Large intestine (tissue), 3 donors: ENCODE measurements around the gene SLC6A15. TPM values are rescaled to one million over a fixed set of nuclear protein-coding genes. Genes with fewer than 3 reads are reported as not detected.

ENCODE experiments used
- DNase-seq, 2 donors: peaks; one replicate each; pipeline versions ENCODE4 v3.0.0 to v3.0.0-alpha.2; 2013
- H3K27ac ChIP-seq: one replicate; pipeline ENCODE4 v1.5.1; 2013; ENCODE audit warnings: low read length
- H3K27me3 ChIP-seq: 2 replicates; pipeline ENCODE4 v1.6.1; 2013; ENCODE audit warnings: low read length; ENCODE audit not compliant: control insufficient read depth, insufficient read depth
- H3K36me3 ChIP-seq: 2 replicates; pipeline ENCODE4 v1.6.1; 2013; ENCODE audit warnings: low read length; ENCODE audit not compliant: control insufficient read depth, insufficient read depth
- H3K4me1 ChIP-seq: one replicate; pipeline ENCODE4 v1.6.1; 2013; ENCODE audit warnings: low read length; ENCODE audit not compliant: control insufficient read depth, insufficient read depth
- H3K4me3 ChIP-seq: one replicate; pipeline ENCODE4 v1.5.1; 2013; ENCODE audit warnings: low read length
- H3K9me3 ChIP-seq: one replicate; pipeline ENCODE4 v1.6.1; 2013; ENCODE audit warnings: mild to moderate bottlenecking, low read depth, low read length, moderate library complexity; ENCODE audit not compliant: control insufficient read depth
- WGBS: methylation state at CpG from one replicate; pipeline ENCODE4 v1.1.5; 2013; ENCODE audit warnings: low lambda C conversion rate; ENCODE audit not compliant: insufficient coverage; 5-methylcytosine and 5-hydroxymethylcytosine counted together
- polyA plus RNA-seq: library from polyadenylated mRNA; unstranded; fragments of 120-200 nt; gene quantifications from one replicate; pipeline ENCODE4 v1.2.1, GENCODE V29; 2013

Gene SLC6A15
- polyA plus RNA-seq, 1 donor = 1.8 TPM

DNA sequence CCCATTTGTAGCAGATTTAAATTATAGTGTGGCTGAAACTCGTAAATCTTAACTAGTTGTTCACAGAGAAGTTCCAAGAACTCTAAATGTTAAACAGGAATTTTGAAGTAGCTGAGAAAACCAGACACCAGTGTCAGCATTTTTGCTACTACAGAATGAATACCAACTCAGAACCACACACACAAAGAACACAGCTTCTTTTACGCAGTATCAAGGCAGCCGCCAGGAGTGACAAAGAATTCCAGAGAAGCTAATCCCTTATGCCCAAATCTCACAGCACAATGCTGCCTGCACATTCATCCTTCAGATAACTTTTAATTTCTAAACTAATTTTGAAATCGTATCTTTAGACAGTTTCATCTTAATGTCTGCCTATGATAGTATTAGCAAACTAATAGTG lies 37.4 kb downstream of the SLC6A15 start:
- H3K4me1 ChIP-seq = no peaks in the 10 kb centered on the region
- WGBS = no CpG with 5 or more reads among the region's 4 CpGs
- H3K4me3 ChIP-seq = no peak overlapping the region

GRCh38 chr12:84874825-84875139 lies 37.8 kb downstream of the SLC6A15 start:
- no peaks in the 10 kb centered on the region for H3K36me3 ChIP-seq

More for the DNA sequence above, 37.4 kb downstream of the SLC6A15 start:
- H3K36me3 ChIP-seq = no peaks in the 10 kb centered on the region
- no peak for DNase-seq
- H3K27me3 ChIP-seq = no peaks in the 10 kb centered on the region
- no peaks in the 10 kb centered on the region for H3K9me3 ChIP-seq
- no peak overlapping the region for H3K27ac ChIP-seq

DNA sequence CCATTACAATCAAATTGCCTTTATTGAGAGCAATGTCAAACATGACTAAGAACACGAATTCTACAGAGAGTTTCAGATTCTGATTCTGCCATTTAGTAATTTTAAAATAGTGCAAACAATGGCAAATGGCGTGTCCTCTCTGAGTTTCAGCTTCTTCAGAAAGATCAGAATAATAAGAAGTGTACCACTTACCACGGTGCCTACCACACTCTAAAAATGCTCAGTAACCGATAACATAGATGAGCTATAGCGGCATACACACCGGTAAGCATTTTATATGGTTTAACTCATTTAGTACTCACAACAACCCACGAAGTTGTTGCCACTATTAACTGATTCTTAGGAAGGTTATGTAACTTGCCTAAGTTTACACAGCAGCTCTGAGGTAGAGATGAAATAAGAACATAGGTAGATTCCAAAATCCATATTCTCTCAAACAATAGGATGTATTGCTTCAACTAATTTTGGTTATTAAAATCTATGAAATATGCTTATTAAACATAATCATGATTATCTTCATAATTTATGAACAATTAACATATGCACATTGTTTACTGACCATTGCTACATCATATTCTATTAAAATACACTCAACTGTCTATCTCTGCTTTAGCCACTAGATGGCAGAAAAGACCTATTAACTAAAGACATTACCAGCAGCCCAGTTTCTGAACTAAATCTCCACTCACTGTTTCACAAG lies 38.3 kb downstream of the SLC6A15 start:
- 0% methylated on average over 1 of the region's 7 CpGs for WGBS
- no peaks in the 10 kb centered on the region for H3K27me3 ChIP-seq
- DNase-seq = peak; percentile 12 to 17
- no peaks in the 10 kb centered on the region for H3K9me3 ChIP-seq
- H3K27ac ChIP-seq = no peak overlapping the region
- no peaks in the 10 kb centered on the region for H3K36me3 ChIP-seq
- H3K4me3 ChIP-seq = no peak overlapping the region
- no peaks in the 10 kb centered on the region for H3K4me1 ChIP-seq

More at GRCh38 chr12:84874825-84875139, 37.8 kb downstream of the SLC6A15 start:
- no peak overlapping the region for H3K27ac ChIP-seq
- H3K9me3 ChIP-seq = no peaks in the 10 kb centered on the region
- no peak for DNase-seq
- H3K4me1 ChIP-seq = no peaks in the 10 kb centered on the region
- no peaks in the 10 kb centered on the region for H3K27me3 ChIP-seq
- H3K4me3 ChIP-seq = no peak overlapping the region

GRCh38 chr12:84862186-84862585 lies 50.4 kb downstream of the SLC6A15 start:
- whole genome bisulfite sequencing = 55% methylated on average over 3 of the region's 3 CpGs
- H3K9me3 ChIP-seq = no peaks in the 10 kb centered on the region
- H3K4me1 ChIP-seq = no peaks in the 10 kb centered on the region
- DNase-seq = no peak
- no peak overlapping the region for H3K27ac ChIP-seq
- H3K4me3 ChIP-seq = no peak overlapping the region
- no peaks in the 10 kb centered on the region for H3K36me3 ChIP-seq
- no peaks in the 10 kb centered on the region for H3K27me3 ChIP-seq

GRCh38 chr12:84860718-84861117 lies 51.9 kb downstream of the SLC6A15 start:
- Histone ChIP-seq H3K4me3 (no peak overlapping the region), H3K4me1 (no peaks in the 10 kb centered on the region), H3K27me3 (no peaks in the 10 kb centered on the region), H3K9me3 (no peaks in the 10 kb centered on the region), H3K36me3 (no peaks in the 10 kb centered on the region), H3K27ac (no peak overlapping the region)
- WGBS = 100% methylated on average over 1 of the region's 2 CpGs
- no peak for DNase-seq

- no peaks in the 10 kb centered on the region for H3K36me3 ChIP-seq
- no peaks in the 10 kb centered on the region for H3K4me1 ChIP-seq
- 70% methylated on average over 1 of the region's 2 CpGs for WGBS
- no peak overlapping the region for H3K27ac ChIP-seq
- DNase-seq = no peak
- no peak overlapping the region for H3K4me3 ChIP-seq
- H3K27me3 ChIP-seq = no peaks in the 10 kb centered on the region
- no peaks in the 10 kb centered on the region for H3K9me3 ChIP-seq
Observed at GRCh38 chr12:84858796-84859195, 53.8 kb downstream of the SLC6A15 start.

DNA sequence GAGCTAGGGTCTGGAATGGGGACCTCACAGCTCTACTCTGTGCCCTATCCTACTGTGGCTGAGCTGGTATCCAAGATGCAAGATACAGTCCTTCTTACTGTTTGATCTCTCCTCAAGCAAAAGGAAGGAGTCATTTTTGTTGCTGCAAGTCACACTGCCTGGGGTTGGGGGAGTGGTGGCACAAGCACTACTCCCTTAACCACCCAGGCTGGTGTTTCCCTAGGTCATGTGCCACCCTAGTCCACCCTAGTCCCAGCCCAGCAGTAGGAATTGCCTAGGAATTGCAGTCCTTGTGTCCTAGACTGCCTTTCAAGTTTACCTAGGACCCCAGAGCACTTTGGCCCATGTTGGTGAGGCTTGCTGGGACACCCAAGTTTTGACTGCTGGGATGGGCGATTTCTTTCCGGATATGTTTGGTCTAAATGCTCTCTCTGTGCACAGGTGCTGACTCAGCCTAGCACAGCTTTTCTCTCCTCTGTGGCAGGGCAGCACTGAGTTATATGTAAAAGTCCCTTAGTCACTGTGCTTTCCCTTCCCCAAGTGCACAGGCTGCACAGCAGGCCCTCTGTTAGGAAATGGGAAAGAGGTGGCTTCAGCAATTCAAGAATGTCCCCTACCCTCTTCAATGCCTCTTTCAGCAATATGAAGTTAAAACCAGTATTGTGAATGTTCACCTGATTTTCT lies 54.9 kb downstream of the SLC6A15 start:
- no peak for DNase-seq
- no peak overlapping the region for H3K4me3 ChIP-seq
- no CpG with 5 or more reads among the region's 2 CpGs for WGBS

GRCh38 chr12:84856156-84856900 lies 56.3 kb downstream of the SLC6A15 start:
- no peak for DNase-seq
- Histone ChIP-seq H3K4me3 (no peak overlapping the region), H3K27me3 (no peaks in the 10 kb centered on the region), H3K9me3 (no peaks in the 10 kb centered on the region), H3K27ac (no peak overlapping the region), H3K4me1 (no peaks in the 10 kb centered on the region), H3K36me3 (no peaks in the 10 kb centered on the region)
- WGBS = no CpG with 5 or more reads among the region's 1 CpG

More for the DNA sequence above, 54.9 kb downstream of the SLC6A15 start:
- H3K9me3 ChIP-seq = no peaks in the 10 kb centered on the region
- no peaks in the 10 kb centered on the region for H3K27me3 ChIP-seq
- H3K36me3 ChIP-seq = no peaks in the 10 kb centered on the region
- no peaks in the 10 kb centered on the region for H3K4me1 ChIP-seq
- no peak overlapping the region for H3K27ac ChIP-seq

GRCh38 chr12:84843593-84844144 lies 68.9 kb downstream of the SLC6A15 start:
- WGBS = no CpG with 5 or more reads among the region's 1 CpG
- no peaks in the 10 kb centered on the region for H3K9me3 ChIP-seq
- no peak overlapping the region for H3K27ac ChIP-seq
- no peaks in the 10 kb centered on the region for H3K4me1 ChIP-seq
- H3K36me3 ChIP-seq = no peaks in the 10 kb centered on the region
- H3K4me3 ChIP-seq = no peak overlapping the region
- no peaks in the 10 kb centered on the region for H3K27me3 ChIP-seq
- DNase-seq = no peak

GRCh38 chr12:84842406-84843013 lies 70.1 kb downstream of the SLC6A15 start:
- peak in 1 of 2 donors; percentile 3 for DNase-seq
- H3K27ac ChIP-seq = no peak overlapping the region
- no peaks in the 10 kb centered on the region for H3K4me1 ChIP-seq
- H3K36me3 ChIP-seq = no peaks in the 10 kb centered on the region
- H3K9me3 ChIP-seq = no peaks in the 10 kb centered on the region
- 89% methylated on average over 1 of the region's 2 CpGs for WGBS
- H3K27me3 ChIP-seq = no peaks in the 10 kb centered on the region
- no peak overlapping the region for H3K4me3 ChIP-seq
